Measurements from ENCODE around the gene NEBL.

The NEBL gene

DNA sequence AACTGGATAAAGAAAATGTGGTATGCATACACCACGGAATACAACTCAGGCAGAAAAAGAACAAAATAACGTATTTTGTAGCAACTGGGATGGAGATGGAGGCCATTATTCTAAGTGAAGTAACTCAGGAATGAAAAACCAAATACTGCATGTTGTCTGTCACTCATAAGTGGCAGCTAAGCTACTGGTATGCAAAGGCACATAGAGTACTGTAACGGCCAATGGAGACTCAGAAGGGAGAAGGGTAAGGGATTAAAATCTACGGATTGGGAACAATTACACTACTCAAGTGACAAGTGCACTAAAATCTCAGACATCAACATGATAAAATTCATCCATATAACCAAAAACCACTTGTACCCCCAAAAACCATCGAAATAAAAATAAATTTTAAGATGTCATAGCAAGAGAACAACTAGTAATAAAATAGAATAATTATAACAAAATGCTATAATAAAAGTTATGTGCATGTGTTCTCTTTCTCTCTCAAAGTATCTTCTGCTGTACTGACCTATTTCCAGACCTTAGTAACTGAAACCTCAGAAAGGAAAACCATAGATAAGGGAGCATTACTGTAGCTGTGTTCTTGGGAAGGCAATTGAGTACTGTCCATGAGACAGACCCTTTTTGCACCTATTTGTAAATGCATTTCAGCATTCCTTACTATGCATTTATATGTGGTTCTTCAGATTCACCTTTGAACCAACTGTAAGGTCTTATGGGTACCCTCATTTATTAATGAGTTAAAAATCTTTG is 6.7 kb upstream of the NEBL start:
- no peak for DNase-seq

DNA sequence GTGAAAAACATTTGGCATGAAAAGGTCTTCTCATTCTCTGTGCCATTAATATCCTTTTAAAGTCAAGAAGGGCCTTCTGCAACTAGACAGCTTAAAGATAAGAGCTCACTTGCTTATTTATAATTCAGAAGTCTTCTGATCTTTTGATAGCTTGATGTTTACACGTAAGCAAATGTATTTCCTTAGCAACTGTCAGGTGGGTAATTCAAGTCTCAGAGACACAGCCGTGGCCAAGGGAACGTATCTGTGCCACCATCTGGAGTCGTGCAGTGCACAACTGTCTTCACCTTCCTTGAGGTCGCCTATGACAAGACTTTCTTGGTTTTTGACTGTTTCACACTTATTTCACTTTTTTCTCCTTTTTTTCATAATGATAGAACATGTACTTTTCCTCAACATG is 4.0 kb upstream of the NEBL start:
- DNase-seq: no peak

DNA sequence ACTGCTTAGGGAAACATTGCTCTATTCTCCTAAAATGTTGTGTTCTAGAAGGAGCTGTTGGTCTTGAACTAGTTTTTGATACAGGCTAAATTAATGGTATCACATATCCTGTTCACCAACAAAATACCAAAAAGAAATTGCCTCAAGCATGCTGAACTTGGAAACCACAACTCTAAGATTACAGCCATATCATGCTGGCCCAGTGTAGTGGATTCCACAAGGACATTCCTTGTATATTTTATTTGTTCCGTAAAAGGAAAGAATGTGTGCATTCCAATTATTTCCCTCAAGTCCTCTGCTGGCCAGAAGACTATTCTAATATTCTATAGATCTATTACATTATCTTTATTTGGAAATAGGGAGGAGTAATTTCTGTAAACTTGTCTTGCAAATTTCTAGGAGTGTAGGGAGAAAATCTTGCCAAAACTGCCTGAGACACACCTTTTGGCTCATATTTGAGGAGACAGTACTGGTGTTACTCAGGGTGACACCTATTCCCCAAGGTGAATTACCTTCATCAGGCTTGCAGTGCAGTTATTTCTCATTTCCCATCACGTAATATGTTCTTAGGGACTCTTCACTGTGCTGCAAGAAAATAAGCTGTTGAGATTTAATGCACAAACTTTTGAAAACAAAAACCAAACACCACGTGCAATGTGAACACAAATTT is 1.9 kb upstream of the NEBL start:
- no peak for DNase-seq

DNA sequence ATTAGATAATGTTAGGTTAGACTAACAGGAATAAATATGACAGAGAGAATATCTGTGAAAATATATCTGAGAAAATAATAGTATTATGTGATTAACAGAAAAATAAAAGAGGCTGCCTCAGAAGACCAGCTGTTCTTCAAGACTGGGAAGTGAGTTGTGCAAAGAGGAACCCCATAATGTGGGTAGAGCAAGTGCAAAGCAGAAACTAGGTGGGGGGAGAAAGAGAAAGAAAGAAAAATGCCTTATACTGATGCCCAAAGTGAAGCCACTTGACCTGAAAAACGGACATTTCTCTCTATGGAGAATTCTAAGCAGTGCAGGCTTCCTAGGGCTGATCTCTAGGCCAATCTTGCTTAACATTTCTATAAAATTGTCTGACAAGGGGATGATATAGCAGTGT is 3.8 kb downstream of the NEBL start:
- DNase-seq: no peak

DNA sequence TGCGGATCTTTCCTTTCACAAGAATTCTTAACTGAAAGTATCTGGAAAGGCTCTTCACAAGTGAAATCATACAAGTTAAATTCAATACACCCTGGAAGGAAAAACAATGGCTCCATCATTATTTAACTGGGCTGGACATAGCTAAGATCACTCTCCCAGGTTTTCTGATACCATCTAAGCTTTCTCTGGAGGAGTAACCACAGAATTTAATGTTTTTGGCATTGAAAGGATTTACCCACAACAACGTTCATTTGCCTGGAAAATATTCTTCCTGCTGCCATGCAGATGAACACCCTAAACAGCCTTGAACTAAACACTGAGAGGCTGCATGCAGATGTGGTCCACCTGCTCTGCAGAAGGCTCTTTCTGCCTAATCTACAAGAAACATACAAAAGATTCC is 4.3 kb downstream of the NEBL start:
- no peak for DNase-seq

DNA sequence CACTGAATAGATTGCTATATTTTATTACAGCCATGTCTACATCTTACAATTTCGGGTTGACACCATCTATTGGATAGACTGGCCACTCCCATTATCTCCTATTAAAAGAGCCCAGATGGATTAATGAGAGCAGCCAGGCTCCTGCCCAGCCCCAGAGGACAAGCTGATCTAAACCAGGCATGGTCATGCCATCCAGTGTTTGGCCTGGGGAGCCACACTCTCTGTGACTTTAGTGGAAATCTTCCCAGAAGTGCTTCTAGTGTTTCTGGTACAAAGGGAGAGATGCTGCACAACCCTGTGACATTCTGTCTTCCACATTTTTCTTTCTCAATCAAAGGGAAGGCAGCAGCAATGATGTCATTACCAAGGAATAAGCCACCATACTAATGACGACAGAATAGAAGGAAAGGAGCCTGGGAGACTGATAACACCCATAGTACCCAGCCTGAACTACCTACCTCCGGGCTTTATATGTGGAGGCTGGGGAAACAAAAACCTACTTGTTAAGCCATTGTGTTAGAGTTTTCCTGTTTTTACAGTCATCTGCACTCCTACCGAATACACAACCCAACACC is 5.0 kb downstream of the NEBL start:
- no peak for DNase-seq

DNA sequence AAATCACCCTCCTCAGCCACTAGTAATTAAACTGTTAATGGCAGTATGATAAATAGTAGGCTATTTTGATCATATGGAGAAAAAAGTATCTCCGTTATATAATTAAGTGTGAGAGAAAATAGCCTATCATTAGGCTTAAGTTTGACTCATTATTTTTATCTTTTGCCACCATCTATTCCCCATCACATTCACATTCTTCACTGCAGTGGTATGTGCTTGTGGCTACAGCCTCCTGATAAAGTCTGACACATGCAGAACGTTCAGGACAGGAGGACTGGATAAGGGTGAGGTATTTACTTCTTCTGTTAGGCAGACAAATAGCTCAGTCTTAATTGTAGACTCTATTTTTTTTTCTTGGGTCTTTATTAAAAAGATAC is 5.8 kb downstream of the NEBL start:
- no peak for DNase-seq

DNA sequence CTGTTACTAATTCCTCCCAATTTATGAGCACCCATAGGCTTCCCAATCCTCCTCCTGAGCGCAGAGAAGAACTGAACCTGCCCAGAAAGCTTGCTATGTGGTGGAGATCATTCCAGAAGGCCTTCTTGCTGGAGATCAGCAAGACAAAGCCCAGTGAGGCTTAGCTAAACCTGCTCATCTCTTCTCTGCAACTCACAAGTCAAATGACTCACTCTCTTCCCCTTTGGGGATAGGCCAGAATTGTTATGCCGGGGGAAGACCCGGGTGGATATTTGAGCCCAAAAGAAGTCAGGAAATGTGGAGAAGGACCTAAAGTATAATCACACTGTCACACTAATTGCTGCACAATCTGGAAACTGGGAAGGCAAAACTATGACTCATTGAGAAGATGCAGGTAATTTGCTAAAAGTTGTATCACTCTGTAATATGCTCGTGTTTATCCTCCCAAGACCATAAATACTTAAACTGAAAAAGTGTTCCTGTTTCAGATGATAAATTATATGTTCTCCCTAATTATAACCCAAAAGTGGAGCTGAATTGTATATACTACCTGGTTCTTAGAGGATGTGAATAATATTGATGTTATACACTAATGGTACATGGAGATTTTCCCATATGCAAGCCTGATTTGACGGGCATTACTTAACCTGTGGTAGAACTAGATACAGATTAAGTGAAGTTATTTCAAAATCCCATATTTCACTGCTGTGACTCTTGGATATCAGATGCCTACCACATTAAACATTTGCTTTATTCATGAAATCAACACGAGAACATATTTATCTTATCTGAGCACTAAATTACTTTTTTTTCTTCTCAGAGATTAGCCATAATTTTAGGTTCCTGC is 6.4 kb downstream of the NEBL start:
- no peak for DNase-seq

DNA sequence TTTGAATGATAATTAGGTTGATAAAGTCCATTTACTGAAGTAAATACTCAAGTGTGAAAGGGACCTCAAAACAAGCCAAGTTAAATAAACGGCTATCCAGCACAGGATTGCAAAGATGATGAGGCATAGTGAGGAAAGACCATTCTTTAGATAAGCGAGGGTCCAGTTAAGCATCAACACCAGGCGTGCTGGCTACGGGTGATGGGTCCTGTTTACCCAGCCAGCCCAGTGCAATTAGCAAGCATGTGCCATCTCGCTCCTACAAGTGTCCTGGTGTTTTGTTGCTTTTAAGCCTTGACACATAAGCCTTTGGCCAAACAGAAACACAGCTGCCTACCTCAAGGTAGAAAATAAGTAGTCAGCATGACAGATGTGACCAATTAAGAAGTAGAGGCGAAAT is 7.1 kb downstream of the NEBL start:
- no peak for DNase-seq

DNA sequence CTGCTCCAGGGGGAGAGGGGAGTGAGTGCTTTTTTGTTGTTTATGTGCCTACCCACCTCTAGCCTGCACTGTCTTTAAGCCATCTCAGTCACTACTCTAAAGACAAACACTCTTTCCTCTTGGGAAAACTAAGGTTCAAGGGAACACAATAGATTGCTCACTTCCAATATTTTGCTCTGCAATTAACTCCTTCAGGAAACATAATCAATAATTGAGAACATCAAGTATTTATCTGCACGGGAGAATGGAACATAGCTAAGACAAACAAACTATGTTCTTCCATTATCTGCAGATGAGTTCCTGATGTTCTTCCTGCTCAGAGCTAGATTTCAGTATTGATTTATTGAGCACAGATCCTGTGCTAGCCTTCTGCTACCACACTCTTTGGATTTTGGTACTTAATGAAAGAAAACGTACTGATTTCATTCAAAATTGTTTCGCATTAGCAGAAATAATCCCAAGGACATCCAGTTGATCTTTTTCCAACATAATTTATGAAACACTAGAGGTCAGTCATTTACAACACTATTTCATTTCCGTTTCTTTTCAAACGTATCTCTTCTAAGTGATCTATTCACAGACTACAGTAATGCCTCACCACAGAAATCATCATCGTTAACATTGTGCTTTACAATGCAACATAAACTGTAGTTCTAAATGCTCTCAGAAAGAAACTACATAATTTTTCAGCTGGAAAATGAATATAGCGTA is 8.3 kb downstream of the NEBL start:
- no peak for DNase-seq

DNA sequence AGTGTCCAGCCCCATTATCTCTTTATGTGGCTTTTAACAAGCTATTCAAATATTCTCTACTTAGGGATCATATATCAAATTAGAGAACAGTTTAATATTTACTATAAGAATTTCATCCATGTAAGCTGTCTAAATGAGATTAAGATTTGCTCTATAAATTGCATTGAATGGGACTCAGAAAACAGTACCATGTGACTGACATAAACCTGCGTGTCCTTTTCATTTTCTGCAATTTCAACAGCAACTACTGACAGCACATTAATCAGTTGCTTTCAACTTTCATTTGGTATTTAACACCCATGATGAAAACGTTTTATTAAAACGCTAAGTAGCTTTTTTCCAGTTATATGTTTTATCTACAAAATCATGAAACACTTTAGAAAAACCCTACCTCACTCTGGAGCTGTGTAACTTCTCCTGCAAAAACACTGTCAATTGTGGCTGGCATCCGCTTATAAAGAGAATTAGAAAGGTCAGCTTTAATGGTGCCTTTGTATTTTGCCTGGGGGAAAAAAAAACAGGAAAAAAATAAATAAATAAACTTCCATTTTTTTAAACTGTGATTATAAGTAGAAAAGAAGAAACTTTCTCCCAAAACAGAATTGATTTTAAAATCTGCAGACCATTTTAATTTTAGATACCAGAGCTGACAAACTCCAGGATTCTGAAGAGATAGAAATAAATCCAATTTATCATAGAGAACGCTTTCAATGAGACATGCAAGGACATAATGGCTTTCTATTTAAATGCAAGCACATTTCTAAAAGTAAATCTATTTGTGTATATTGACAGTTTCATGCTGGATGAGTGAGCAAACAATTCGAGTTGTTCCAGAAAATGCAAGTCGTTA is 9.2 kb downstream of the NEBL start:
- DNase-seq: no peak

DNA sequence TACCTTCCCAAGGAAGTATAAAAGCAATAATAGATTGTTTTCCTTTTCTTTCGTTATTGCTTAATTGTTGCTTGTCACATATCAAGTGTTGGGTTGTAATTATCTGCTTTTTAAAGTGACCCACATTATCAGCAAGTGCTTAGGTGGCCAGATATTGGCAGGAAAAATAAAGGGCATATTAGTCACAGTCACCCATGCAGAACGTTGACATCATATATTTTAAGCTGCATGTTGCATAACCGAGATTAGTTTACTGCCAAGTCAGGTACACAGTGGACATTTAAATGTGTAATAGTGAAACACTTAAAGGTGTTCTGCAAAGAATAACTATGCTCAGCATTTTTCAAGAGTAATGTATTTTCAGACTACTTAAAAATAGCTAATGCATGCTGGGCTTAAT is 11.4 kb downstream of the NEBL start:
- no peak for DNase-seq

DNA sequence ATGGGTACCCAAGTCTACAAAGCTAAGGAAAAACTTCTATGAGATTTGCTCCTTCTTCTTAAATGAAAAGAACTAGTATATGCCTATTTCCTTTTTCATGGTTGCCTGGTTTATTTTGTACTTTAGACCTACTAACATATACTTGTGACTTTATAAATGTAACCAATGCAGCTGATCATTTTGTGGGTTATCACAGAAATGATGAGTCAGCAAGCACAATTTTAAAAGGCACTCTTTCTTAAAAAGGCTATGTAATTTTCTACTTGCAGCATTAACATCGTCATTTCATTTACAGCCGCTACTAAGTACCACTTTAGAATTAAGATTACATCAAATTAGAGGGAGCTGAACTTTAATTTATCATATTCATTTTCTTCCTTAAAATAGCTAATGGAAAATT is 13.6 kb downstream of the NEBL start:
- DNase-seq: no peak

DNA sequence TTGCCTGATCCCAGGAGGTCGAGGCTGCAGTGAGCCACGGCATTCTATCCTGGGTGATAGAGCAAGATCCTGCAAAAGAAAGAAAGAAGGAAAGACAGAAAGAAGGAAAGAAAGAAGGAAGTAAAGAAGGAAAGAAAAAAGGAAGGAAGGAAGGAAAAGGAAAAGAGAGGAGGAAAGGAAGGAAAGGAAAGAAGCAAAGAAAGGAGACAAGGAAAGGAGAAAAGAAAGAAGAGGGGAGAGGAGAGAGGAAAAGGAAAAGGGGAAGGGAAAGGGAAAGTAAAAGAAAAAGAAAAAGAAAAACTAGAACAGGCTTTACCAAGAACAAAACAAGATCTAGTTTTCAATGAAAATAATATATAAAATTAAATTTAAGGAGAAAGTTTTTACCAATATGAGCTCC is 15.0 kb downstream of the NEBL start:
- DNase-seq: no peak

DNA sequence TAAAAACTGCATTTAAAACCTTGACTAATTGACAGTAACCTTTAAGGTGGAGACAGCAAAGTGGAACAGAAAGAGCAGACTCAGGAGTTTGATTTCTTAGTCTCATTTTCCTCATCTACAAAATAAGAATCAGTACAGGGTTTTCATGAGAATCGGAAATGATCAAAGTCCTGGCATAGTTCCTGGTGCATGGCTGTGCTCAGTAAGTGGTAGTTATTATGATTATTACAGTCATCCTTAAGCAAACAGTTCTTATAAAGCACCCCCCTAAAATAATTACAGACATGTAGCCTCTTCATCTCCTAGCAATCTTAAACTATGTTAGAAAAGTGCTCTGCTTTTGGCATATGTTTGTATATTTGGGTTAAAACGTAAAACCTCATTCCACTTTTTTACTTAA is 18.0 kb downstream of the NEBL start:
- no peak for DNase-seq

DNA sequence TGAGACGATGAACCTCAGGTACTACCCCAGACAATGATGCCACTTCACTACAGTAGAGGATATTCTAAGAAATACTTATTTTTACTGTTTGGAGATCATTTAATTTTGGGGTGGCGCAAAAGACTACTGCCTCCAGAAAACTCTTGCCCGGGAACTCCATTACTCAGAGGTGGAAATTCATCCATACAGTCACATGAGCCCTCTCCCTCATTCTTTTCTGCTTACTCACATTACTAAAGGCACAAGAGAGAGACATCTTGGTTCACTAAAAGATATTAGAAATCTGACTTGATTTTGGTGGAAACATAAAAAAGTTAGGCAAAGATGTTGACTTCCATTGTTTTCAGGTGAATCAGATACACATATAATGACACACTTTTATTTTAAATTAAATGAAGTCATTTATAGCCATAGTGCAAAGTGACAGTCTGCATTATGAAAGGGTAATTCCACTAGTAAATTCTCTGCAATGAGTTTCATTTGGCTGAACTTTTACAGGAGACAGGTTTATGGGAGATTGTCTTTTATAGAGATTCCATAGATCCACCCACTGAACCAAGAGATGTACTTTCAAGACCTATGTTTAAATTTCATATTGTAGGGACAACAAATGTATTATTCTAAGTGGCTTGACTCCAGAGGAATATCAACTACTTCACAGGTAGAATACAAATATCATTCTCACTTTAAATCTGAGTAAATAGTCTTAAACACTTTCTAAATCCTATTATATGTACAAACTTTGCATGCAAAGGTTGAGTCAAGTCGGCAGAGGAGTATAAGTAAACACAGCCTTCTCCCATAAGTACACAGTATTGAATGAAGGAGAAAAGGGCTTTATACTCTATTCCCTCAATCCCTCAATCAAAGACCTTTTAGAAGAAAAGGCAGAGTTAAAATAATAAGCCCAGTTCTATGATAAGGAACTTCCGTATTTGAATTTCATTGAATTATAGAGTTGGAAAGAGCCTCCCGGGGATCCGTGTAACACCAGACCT is 18.8 kb downstream of the NEBL start:
- no peak for DNase-seq

DNA sequence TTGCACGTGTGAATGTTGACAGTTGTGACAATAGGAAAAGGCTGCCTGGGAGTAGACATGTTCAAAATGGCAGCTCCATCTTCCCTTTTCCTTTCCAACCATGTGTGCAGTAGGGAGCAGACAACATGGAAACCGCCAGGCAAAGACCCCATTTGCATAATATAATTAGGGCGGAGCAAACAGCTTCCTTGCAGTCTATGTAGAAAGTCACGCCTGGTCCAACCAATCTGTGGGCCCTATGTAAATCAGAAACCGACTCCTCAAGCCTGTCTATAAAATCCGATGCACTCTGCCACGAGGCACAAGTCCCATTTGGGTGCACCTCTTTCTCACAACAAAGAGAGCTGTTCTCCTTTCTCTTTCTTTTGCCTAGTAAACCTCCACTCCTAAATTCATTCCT is 19.6 kb downstream of the NEBL start:
- no peak for DNase-seq

DNA sequence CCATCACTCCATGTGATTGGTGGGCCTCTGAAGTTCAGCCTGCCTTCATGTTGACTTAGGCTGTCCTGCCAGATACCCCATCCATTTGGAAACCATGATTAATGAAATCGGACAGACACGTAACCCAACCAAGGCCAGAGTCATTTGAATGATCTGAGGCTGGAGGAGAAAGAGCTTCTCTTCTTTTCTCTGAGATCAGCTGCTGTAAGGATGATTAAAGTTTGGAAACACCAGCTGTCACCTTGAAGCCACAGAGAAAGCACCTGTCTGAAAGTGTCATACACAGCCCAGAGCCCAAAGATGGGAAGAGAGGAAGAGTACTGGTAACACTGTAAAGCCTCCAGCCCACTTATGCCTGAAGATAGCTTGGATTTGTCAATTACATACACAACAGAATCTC is 22.9 kb downstream of the NEBL start:
- DNase-seq: no peak

DNA sequence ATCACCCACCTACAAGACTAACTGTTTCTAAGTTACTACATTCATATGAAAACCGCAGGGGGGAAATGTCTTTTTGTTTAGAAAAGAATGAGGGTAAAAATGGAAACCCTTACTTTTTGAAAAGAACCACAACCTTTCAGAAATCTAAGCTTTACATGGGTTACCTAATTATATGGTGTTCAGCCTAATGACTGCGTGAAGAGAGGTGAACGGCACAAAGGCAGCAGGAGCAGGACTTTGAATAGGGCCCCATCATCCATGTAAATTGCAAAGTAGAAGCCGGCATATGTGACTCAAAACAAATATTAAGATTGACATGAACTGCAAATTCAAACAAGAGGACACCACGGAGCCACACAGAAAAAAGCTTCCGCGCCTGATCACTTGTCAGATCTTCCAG is 25.1 kb downstream of the NEBL start:
- no peak for DNase-seq

DNA sequence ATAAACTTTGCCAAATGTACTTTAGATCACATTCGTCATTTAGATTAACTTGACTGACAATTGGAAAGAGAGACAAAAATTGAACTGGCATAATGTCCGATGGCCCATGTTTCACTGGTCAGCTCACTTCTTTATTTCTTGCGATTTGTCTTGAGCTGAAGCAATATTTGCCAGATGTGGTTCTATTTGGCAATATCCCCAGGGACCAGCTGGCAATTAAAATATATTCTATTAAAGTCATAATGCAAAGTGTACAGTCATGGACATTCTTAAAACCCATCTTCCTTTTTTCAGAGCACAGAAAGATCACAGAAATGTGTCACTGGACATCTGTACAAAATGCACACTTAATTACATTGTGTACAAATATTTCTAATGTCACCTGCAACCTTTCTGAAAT is 26.3 kb downstream of the NEBL start:
- no peak for DNase-seq

DNA sequence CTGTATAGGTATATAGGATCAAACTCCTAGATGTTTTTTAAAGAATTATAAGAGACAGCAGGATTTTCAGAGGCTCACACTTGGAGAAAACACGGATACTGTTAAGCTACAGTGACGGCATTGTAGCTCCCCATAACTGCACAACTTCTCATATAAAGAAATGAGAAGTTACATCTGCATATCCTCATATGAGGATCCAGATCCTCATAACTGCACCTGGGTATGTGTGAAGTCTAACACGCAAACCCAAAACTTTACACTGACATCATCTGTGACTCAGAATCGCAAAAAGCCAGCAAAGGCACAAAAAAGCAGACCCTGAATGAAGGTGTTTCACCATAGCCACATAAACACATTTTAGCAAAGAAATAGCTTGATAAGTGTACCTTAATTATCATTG is 34.1 kb downstream of the NEBL start:
- DNase-seq: no peak
